Central memory CD4-positive, alpha-beta T cell (primary cell): Measurements from ENCODE around the gene HOXC11.

Experiments used
- DNase-seq: peaks from one replicate; pipeline ENCODE4 v3.0.0; 2022

The HOXC11 gene

DNA sequence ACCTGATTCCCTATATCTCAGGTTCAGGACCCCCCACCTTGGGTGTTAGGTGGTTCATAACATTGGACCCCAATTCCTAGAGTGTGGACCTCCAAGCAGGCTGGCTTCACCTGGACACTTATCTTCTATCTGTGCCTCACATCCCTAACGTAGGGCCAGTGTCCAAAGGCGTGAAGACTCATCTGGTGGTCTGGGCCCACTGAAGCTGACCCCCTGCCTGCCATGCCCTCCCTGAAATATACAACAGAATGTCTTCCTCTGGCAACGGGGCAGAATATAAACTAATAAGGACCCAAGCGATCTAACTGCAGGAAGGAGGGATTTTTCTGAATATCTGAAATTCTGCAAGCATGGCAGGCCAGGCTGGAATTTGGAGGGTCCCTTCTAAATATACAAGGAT is 28.7 kb upstream of the HOXC11 start:
- DNase-seq: no peak

- DNase-seq: no peak
Observed at GRCh38 chr12:53944907-53945847, 27.7 kb upstream of the HOXC11 start.

DNA sequence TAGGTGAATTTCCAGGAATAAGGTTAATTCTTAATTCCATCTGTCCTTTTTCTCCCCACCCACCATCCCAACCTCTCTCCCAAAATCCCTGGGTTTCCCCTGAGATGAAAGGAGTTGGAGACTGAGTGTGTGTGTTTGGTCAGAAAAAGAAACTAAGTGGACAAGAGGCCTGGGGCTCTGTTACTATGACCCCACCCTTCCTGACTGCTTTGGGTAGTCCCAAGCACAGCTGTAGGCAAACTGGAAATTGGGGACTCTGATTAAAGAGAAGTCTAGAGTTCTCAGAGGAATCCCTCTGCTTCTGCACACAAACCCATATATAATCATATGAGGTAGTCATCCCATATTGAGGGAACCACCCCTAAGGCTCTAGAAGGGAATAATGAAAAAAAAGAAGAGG is 25.2 kb upstream of the HOXC11 start:
- no peak for DNase-seq

DNA sequence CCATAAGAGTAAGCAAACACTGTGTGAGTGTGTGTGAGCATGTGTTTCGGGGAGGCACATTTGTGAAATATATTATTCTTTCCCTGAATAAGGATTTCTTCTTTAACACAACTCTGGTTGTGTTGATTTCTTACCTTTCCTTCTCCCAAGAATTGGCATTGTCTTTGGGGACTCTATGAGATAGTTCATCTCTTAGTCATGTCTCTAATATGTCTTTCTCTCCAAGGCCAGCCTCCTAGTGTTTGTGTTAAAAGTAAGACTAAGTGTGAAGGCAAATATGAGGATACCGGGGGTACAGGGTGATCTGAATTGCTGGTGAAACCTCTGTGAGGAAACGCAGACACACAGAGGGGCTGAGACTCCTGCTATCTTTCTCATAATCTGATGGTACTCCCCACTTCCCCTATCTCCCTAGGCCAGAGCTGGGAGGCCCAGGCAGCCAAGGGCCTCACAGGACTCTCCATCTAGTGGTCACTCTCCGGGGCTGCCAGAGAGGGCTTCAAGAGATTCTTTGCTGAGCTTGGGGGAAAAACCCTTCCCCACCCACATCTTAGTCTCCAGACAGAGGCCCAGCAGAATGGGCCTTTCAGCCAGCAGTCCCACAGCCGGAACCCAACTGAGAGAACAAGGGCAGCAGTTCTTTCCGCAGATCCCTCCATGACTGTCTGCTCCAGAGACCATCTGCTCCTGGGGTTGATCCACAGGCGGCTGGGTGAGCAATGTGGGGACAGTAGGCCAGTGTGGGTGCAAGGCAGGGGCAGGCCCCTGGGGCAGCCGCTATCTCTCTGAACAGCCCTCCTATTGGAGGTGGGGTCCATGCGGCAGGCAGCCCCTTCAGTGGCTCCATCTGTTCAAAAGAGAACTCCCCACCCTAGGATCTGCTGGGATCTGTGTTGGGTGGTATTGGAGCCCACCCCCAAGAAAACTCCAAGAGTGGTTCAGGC is 24.0 kb upstream of the HOXC11 start:
- DNase-seq: no peak

GRCh38 chr12:53949631-53950436 is 23.1 kb upstream of the HOXC11 start:
- no peak for DNase-seq

GRCh38 chr12:53950437-53950773 is 22.5 kb upstream of the HOXC11 start:
- no peak for DNase-seq

DNA sequence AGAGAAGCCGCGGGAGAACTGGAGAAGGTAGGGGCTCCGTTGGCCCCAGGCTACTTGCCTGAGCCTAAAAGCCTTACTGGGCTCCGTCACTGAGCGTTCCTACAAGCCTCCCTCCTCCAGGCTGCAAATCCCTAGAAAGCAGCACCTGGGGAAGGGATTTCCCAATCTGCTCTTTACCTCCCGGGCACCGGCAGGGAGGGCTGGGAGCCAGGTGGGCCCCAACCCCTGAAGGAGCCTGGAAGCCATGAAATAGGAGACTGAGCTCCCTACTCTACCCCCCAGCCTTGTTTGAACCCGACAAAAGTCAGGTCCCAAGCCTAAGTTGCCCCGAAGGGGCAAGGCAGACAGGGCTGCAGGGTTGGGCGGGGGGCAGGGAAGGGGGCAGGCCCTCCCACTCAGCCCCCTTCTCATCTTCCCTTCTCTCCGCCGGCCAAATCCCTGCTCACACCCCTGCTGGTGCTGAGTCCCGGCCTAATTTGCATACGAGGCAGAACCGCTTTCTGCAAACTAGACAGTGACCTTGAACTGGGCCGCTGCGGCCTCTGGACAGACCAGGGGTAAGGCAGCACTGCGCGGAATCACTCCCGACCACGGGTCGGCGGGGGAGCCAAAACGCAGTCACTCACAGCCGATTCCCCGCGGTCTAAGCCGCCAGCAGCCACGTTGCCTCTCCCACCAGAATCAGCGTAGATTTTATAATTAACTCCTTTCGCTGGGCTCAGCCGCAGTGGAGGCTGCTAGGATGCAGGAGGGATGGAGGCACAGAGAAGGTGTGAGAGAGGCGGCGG is 21.9 kb upstream of the HOXC11 start:
- DNase-seq: no peak

- no peak for DNase-seq
Observed at GRCh38 chr12:53951577-53952334, 21.2 kb upstream of the HOXC11 start.

DNA sequence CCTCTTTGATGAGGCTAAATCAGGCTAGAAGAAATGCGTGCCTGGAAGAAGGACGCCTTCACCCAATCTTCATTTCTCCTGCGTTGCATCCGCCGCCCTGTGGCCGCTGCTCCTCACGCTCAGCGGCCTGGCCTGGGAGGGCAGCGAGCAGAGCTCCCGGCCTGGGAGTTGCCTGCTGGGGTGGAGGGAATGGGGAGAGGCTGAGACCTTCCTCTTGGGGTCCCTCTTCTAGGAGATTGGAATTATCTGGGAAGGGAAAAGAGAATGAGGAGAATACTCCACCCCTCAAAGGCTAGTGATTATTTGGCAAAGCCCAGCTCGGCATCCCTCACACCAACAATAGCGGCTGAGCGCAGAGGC is 20.6 kb upstream of the HOXC11 start:
- no peak for DNase-seq

- DNase-seq: no peak
Observed at GRCh38 chr12:53952871-53953734, 19.8 kb upstream of the HOXC11 start.

GRCh38 chr12:53953831-53954693 is 18.9 kb upstream of the HOXC11 start:
- no peak for DNase-seq

- DNase-seq: no peak
Observed at GRCh38 chr12:53954694-53955035, 18.3 kb upstream of the HOXC11 start, which contains the start of gene HOXC12. TSS of gene HOXC12 (plus strand) at chr12:53954903. CDS start at chr12:53954930, 27 bp downstream.

DNA sequence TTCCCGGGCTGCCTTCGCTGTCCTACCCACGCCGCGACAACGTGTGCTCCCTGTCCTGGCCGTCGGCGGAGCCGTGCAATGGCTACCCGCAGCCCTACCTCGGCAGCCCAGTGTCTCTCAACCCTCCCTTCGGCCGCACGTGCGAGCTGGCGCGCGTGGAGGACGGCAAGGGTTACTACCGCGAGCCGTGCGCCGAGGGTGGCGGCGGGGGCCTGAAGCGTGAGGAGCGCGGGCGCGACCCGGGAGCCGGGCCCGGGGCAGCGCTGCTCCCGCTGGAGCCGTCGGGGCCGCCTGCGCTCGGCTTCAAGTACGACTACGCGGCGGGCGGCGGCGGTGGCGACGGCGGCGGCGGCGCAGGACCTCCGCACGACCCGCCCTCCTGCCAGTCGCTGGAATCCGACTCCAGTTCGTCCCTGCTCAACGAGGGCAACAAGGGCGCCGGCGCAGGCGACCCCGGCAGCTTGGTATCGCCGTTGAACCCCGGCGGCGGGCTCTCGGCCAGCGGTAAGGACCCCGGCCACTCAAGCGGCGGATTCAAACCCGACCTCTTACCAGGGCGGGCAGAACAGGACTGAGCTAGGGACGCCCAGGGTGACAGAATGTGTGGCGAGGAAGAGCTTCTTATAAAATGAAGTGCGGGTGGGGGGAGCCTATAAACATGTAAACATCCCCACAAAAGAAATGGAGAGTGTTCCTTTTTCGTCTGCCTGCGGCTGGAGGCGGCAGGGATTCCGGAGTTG is 17.7 kb upstream of the HOXC11 start:
- DNase-seq: no peak

- no peak for DNase-seq
Observed at GRCh38 chr12:53955776-53956250, 17.1 kb upstream of the HOXC11 start.

DNA sequence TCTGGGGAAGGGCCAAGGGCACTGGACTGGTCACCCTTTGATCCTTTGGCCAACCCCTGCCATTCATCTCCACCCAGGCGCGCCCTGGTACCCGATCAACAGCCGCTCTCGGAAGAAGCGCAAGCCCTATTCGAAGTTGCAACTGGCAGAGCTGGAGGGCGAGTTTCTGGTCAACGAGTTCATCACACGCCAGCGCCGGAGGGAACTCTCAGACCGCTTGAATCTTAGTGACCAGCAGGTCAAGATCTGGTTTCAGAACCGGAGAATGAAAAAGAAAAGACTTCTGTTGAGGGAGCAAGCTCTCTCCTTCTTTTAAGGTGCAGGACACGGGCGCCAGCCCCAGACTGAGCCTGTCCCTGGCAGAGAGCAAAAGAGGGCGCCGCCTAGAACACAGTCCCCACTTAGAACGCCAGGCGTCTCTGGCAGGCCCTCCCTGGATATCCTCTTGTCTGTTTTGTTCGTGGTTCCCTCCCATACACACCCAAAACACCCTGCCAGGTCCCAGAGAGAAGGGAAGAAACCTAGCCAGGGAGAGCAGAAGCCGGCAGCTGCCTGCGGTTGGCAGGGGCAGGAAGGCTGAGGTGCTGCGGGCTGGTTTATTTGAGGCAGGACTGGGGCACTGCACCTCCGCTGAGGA is 16.6 kb upstream of the HOXC11 start:
- DNase-seq: no peak

DNA sequence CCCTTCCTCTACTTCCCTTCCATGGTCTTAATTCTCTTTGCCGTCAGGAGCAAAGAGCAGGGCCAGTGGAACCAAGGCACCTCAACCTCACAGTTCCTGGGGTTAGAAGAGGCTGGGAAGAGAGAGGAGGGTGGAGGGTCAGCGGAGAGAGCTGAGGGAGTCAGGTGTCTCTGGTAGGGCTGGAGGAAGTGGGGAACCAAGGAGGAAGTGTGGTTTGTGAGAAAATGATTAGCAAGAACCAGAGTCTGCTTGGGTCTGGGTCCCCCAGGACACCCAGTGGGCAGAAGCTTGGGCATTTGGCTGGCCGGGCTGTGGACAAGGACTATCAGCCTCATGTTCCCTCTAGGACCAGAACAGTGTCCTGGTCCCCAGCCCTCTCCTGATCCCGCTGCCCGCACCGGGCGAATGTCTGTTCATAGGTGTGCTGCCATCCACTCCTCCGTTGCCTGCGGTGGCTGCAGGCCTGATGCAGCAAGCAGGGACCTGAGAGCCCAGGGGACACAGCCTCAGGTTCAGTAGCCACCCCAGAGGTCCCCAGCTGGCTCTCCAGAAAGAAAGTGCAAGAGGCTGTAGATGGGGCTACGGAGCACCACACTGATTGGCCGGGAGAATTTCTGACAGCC is 15.9 kb upstream of the HOXC11 start:
- DNase-seq: no peak

DNA sequence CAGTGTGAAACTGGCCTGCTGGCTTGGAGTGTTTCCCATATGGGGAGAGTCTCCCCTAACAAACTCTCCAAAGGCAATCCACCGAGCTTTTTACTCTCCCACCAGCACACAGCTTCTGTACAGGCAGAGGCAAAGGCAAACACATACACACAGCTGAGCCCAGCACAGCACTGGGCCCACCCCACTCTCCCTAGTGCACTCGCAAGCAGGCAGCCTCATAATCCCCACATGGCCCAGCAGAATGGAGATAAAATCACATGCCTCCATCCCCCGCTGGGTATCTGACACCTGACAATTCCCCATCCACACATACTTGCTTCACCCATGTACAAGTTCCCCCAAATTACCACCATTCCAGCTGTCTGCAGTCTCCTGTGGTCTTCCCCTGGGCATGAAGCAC is 14.8 kb upstream of the HOXC11 start:
- DNase-seq: no peak
